ENCODE measurements around the gene DNAJC11. TPM values are rescaled to one million over a fixed set of nuclear protein-coding genes. Genes with fewer than 3 reads are reported as not detected.

DNAJC11 gene
- total and polyA plus RNA-seq, 2 donors, result 16.2 to 19.9 TPM

- 94% methylated on average over 5 of the region's 5 CpGs for WGBS
- Histone ChIP-seq H3K9me3 (ENCODE audit: control insufficient read depth in 2 of 2, insufficient read depth in 1 of 2, low read length in 1 of 2) (no peaks in the 10 kb centered on the region), H3K27me3 (ENCODE audit: control insufficient read depth in 2 of 2, insufficient read depth in 1 of 2, low read length in 1 of 2) (no peaks in the 10 kb centered on the region), H3K36me3 (ENCODE audit: control insufficient read depth in 2 of 2, insufficient read depth in 2 of 2, low read length in 1 of 2) (peaks cover 0 to 6% of the 10 kb centered on the region in 2 donors), H3K4me3 (ENCODE audit: low read length in 2 of 2) (no peak overlapping the region), H3K27ac (ENCODE audit: low read depth in 1 of 2, low read length in 1 of 2) (no peak overlapping the region), H3K4me1 (ENCODE audit: control insufficient read depth in 2 of 2, insufficient read depth in 2 of 2, low read length in 2 of 2) (no peaks in the 10 kb centered on the region)
- DNase-seq (ENCODE audit: low read depth in 6 of 9, low spot score in 9 of 9), result no peak
Measured at GRCh38 chr1:6688757-6689156, 12.9 kb downstream of the DNAJC11 start.

DNA sequence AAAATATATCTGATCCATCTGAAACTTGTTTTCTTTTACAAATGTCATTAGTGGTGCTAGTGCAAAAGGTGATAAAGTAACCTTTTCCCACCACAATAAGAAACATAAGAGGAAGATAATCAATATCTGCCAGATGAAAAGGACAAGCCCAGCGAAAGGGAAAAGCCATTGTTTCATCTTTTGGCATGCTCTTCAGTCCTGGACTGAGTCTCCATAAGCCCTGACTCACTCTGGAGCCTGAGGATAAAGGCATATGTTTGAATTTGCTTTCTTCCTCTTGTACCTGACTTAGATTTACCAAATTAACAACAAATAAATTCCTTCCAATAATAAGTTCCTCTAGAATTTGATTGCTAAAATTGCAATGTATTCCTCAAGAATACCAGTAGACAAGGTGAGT is 13.6 kb downstream of the DNAJC11 start:
- no peak overlapping the region for H3K27ac ChIP-seq (ENCODE audit: low read depth in 1 of 2, low read length in 1 of 2)
- DNase-seq (ENCODE audit: low read depth in 6 of 9, low spot score in 9 of 9), result no peak
- no peaks in the 10 kb centered on the region for H3K4me1 ChIP-seq (ENCODE audit: control insufficient read depth in 2 of 2, insufficient read depth in 2 of 2, low read length in 2 of 2)

GRCh38 chr1:6686294-6686693 is 15.3 kb downstream of the DNAJC11 start:
- Histone ChIP-seq H3K9me3 (ENCODE audit: control insufficient read depth in 2 of 2, insufficient read depth in 1 of 2, low read length in 1 of 2) (no peaks in the 10 kb centered on the region), H3K27me3 (ENCODE audit: control insufficient read depth in 2 of 2, insufficient read depth in 1 of 2, low read length in 1 of 2) (no peaks in the 10 kb centered on the region), H3K4me3 (ENCODE audit: low read length in 2 of 2) (no peak overlapping the region), H3K4me1 (ENCODE audit: control insufficient read depth in 2 of 2, insufficient read depth in 2 of 2, low read length in 2 of 2) (no peaks in the 10 kb centered on the region), H3K36me3 (ENCODE audit: control insufficient read depth in 2 of 2, insufficient read depth in 2 of 2, low read length in 1 of 2) (peaks cover 0 to 3% of the 10 kb centered on the region in 2 donors), H3K27ac (ENCODE audit: low read depth in 1 of 2, low read length in 1 of 2) (no peak overlapping the region)
- no peak for DNase-seq (ENCODE audit: low read depth in 6 of 9, low spot score in 9 of 9)

More for the DNA sequence above, 13.6 kb downstream of the DNAJC11 start:
- Histone ChIP-seq H3K4me3 (ENCODE audit: low read length in 2 of 2) (no peak overlapping the region), H3K27me3 (ENCODE audit: control insufficient read depth in 2 of 2, insufficient read depth in 1 of 2, low read length in 1 of 2) (no peaks in the 10 kb centered on the region), H3K9me3 (ENCODE audit: control insufficient read depth in 2 of 2, insufficient read depth in 1 of 2, low read length in 1 of 2) (no peaks in the 10 kb centered on the region), H3K36me3 (ENCODE audit: control insufficient read depth in 2 of 2, insufficient read depth in 2 of 2, low read length in 1 of 2) (peaks cover 0 to 6% of the 10 kb centered on the region in 2 donors)
- 100% methylated on average over 1 of the region's 1 CpG for WGBS

GRCh38 chr1:6685381-6685780 is 16.2 kb downstream of the DNAJC11 start:
- H3K27ac ChIP-seq (ENCODE audit: low read depth in 1 of 2, low read length in 1 of 2), result no peak overlapping the region
- peaks cover 4 to 6% of the 10 kb centered on the region in 2 donors for H3K36me3 ChIP-seq (ENCODE audit: control insufficient read depth in 2 of 2, insufficient read depth in 2 of 2, low read length in 1 of 2)
- no peaks in the 10 kb centered on the region for H3K9me3 ChIP-seq (ENCODE audit: control insufficient read depth in 2 of 2, insufficient read depth in 1 of 2, low read length in 1 of 2)
- no peaks in the 10 kb centered on the region for H3K27me3 ChIP-seq (ENCODE audit: control insufficient read depth in 2 of 2, insufficient read depth in 1 of 2, low read length in 1 of 2)
- no peak overlapping the region for H3K4me3 ChIP-seq (ENCODE audit: low read length in 2 of 2)
- no peaks in the 10 kb centered on the region for H3K4me1 ChIP-seq (ENCODE audit: control insufficient read depth in 2 of 2, insufficient read depth in 2 of 2, low read length in 2 of 2)
- DNase-seq (ENCODE audit: low read depth in 6 of 9, low spot score in 9 of 9), result no peak
- 97% methylated on average over 4 of the region's 4 CpGs for WGBS

DNA sequence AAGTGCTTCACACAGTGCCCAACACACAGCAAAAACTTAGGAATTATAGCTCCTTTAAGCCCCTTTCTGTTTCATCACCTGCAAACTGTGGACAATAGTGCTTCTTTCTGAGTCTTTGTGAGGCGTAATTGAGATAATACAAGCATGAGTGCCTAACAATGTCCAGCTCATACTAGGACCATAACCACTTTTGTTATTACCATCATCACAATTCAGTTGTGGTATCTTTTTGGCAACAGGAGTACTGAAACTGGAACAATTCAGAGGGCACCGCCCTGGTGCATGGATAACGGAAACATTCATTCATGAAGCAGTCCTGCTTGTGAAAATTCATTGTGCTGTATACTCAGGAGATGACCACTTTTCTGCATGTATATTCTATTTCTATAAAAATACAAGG is 18.2 kb downstream of the DNAJC11 start:
- no peak overlapping the region for H3K27ac ChIP-seq (ENCODE audit: low read depth in 1 of 2, low read length in 1 of 2)
- H3K27me3 ChIP-seq (ENCODE audit: control insufficient read depth in 2 of 2, insufficient read depth in 1 of 2, low read length in 1 of 2), result no peaks in the 10 kb centered on the region
- H3K4me1 ChIP-seq (ENCODE audit: control insufficient read depth in 2 of 2, insufficient read depth in 2 of 2, low read length in 2 of 2), result no peaks in the 10 kb centered on the region
- H3K4me3 ChIP-seq (ENCODE audit: low read length in 2 of 2), result no peak overlapping the region
- no peak for DNase-seq (ENCODE audit: low read depth in 6 of 9, low spot score in 9 of 9)
- WGBS, result 97% methylated on average over 3 of the region's 3 CpGs
- H3K36me3 ChIP-seq (ENCODE audit: control insufficient read depth in 2 of 2, insufficient read depth in 2 of 2, low read length in 1 of 2), result peaks cover 12 to 19% of the 10 kb centered on the region in 2 donors
- no peaks in the 10 kb centered on the region for H3K9me3 ChIP-seq (ENCODE audit: control insufficient read depth in 2 of 2, insufficient read depth in 1 of 2, low read length in 1 of 2)

DNA sequence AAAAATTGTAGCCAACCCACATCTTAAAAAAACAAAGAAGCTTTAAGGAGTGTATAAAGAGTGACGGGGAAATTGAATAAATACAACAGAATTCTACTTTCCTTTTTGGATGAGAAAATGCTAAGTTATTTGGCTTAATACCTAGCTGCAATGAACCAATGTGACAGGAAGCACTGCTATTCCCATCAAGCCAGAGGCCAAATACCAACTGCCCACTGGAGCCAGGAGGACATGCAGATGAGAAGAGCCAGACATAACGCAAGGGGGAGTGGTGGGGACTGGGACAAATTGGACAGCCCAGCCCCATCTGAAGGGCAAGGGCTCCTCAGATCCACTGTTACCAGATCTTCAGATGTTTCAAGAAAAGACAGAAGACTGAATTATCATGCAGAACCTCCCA is 25.7 kb downstream of the DNAJC11 start:
- peaks cover 23 to 34% of the 10 kb centered on the region in 2 donors for H3K36me3 ChIP-seq (ENCODE audit: control insufficient read depth in 2 of 2, insufficient read depth in 2 of 2, low read length in 1 of 2)
- H3K27ac ChIP-seq (ENCODE audit: low read depth in 1 of 2, low read length in 1 of 2), result no peak overlapping the region
- no peak for DNase-seq (ENCODE audit: low read depth in 6 of 9, low spot score in 9 of 9)
- 98% methylated on average over 2 of the region's 2 CpGs for WGBS
- H3K4me3 ChIP-seq (ENCODE audit: low read length in 2 of 2), result no peak overlapping the region
- no peaks in the 10 kb centered on the region for H3K27me3 ChIP-seq (ENCODE audit: control insufficient read depth in 2 of 2, insufficient read depth in 1 of 2, low read length in 1 of 2)
- H3K9me3 ChIP-seq (ENCODE audit: control insufficient read depth in 2 of 2, insufficient read depth in 1 of 2, low read length in 1 of 2), result no peaks in the 10 kb centered on the region
- no peaks in the 10 kb centered on the region for H3K4me1 ChIP-seq (ENCODE audit: control insufficient read depth in 2 of 2, insufficient read depth in 2 of 2, low read length in 2 of 2)

DNA sequence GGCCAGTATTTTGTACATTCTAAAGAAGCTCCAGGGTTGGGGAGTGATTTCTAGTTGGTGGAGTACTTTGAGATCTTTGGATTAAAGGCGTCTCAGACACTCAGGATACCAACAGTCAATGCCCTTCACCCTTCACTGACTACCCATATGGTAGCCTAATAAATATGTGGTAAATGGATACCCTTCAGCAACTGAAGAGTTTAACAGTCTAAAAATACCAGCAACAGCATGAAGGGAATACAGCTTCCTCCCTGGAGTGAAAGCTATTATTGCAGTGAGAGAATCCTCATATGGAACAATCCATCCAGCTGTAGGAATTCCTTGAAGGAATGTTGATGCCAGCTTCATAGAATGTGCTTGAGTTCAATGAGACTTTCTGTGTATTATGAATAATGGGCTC is 26.8 kb downstream of the DNAJC11 start:
- Histone ChIP-seq H3K4me1 (ENCODE audit: control insufficient read depth in 2 of 2, insufficient read depth in 2 of 2, low read length in 2 of 2) (no peaks in the 10 kb centered on the region), H3K36me3 (ENCODE audit: control insufficient read depth in 2 of 2, insufficient read depth in 2 of 2, low read length in 1 of 2) (peaks cover 20 to 27% of the 10 kb centered on the region in 2 donors), H3K4me3 (ENCODE audit: low read length in 2 of 2) (no peak overlapping the region), H3K27ac (ENCODE audit: low read depth in 1 of 2, low read length in 1 of 2) (no peak overlapping the region), H3K9me3 (ENCODE audit: control insufficient read depth in 2 of 2, insufficient read depth in 1 of 2, low read length in 1 of 2) (no peaks in the 10 kb centered on the region), H3K27me3 (ENCODE audit: control insufficient read depth in 2 of 2, insufficient read depth in 1 of 2, low read length in 1 of 2) (no peaks in the 10 kb centered on the region)
- DNase-seq (ENCODE audit: low read depth in 6 of 9, low spot score in 9 of 9), result no peak
- WGBS, result 98% methylated on average over 1 of the region's 1 CpG

- Histone ChIP-seq H3K9me3 (ENCODE audit: control insufficient read depth in 2 of 2, insufficient read depth in 1 of 2, low read length in 1 of 2) (no peaks in the 10 kb centered on the region), H3K27me3 (ENCODE audit: control insufficient read depth in 2 of 2, insufficient read depth in 1 of 2, low read length in 1 of 2) (no peaks in the 10 kb centered on the region), H3K4me3 (ENCODE audit: low read length in 2 of 2) (no peak overlapping the region), H3K4me1 (ENCODE audit: control insufficient read depth in 2 of 2, insufficient read depth in 2 of 2, low read length in 2 of 2) (no peaks in the 10 kb centered on the region), H3K36me3 (ENCODE audit: control insufficient read depth in 2 of 2, insufficient read depth in 2 of 2, low read length in 1 of 2) (peaks cover 13 to 19% of the 10 kb centered on the region in 2 donors), H3K27ac (ENCODE audit: low read depth in 1 of 2, low read length in 1 of 2) (no peak overlapping the region)
- 90% methylated on average over 5 of the region's 5 CpGs for WGBS
- no peak for DNase-seq (ENCODE audit: low read depth in 6 of 9, low spot score in 9 of 9)
Measured at GRCh38 chr1:6673816-6674398, 27.7 kb downstream of the DNAJC11 start.

DNA sequence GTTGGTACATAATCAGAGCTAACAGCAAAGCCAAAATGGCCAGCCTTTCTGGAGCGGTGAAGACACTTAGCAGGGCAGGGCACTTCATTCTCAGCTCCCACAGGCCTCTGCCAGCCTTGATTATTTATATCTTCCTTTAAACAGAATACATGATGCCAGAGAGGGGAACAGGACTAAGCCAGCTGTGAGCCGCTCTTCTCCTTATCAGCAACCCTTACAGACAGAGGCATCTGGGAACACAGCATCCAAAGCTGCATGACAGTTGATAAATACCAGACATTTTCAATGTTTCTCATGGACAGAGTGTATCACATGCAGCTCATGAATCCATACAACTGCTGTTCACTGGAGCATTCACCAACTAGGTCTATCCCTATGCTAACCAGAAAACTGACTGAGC is 29.1 kb downstream of the DNAJC11 start:
- H3K4me3 ChIP-seq (ENCODE audit: low read length in 2 of 2), result no peak overlapping the region
- H3K36me3 ChIP-seq (ENCODE audit: control insufficient read depth in 2 of 2, insufficient read depth in 2 of 2, low read length in 1 of 2), result peaks cover 7 to 9% of the 10 kb centered on the region in 2 donors
- no peaks in the 10 kb centered on the region for H3K4me1 ChIP-seq (ENCODE audit: control insufficient read depth in 2 of 2, insufficient read depth in 2 of 2, low read length in 2 of 2)
- no peaks in the 10 kb centered on the region for H3K9me3 ChIP-seq (ENCODE audit: control insufficient read depth in 2 of 2, insufficient read depth in 1 of 2, low read length in 1 of 2)
- H3K27ac ChIP-seq (ENCODE audit: low read depth in 1 of 2, low read length in 1 of 2), result no peak overlapping the region
- 100% methylated on average over 2 of the region's 2 CpGs for WGBS
- DNase-seq (ENCODE audit: low read depth in 6 of 9, low spot score in 9 of 9), result no peak
- no peaks in the 10 kb centered on the region for H3K27me3 ChIP-seq (ENCODE audit: control insufficient read depth in 2 of 2, insufficient read depth in 1 of 2, low read length in 1 of 2)
